Stimulated activated CD8-positive, alpha-beta memory T cell treated with anti-CD3 and anti-CD28 coated beads, Interleukin-12 subunit alpha, Interleukin-12 subunit beta, amount 100 ng/mL, for 1 hour (primary cell): ENCODE data around the gene UQCRH.
"Not testable (repeated sequence)": the region's sequence is repeated elsewhere in the genome, so short reads cannot be mapped to it uniquely, and the experiment has no call there.

Experiments
- DNase-seq: peaks from one replicate; pipeline ENCODE4 v3.0.0-alpha.2; 2020; ENCODE audit warnings: low read depth

Gene UQCRH

GRCh38 chr1:46300673-46301405, 2.7 kb upstream of the UQCRH start:
- DNase-seq = no peak

GRCh38 chr1:46301406-46301807, 2.1 kb upstream of the UQCRH start:
- no peak for DNase-seq

GRCh38 chr1:46301808-46302640, 1.5 kb upstream of the UQCRH start:
- no peak for DNase-seq

GRCh38 chr1:46302641-46303037, 859 bp upstream of the UQCRH start:
- no peak for DNase-seq

- no peak for DNase-seq
Measured at GRCh38 chr1:46303872-46304326, 401 bp downstream of the UQCRH start.

GRCh38 chr1:46306159-46306530, 2.6 kb downstream of the UQCRH start:
- DNase-seq = no peak

GRCh38 chr1:46309401-46310159, 6.1 kb downstream of the UQCRH start:
- no peak for DNase-seq

GRCh38 chr1:46310321-46310720, 6.8 kb downstream of the UQCRH start:
- no peak for DNase-seq

- DNase-seq = no peak
Measured at GRCh38 chr1:46315669-46316403, 12.3 kb downstream of the UQCRH start.

GRCh38 chr1:46317323-46317722, 13.8 kb downstream of the UQCRH start:
- DNase-seq = no peak

- DNase-seq = not testable (repeated sequence)
Measured at GRCh38 chr1:46319301-46319700, 15.8 kb downstream of the UQCRH start.

GRCh38 chr1:46319960-46320914, 16.7 kb downstream of the UQCRH start:
- DNase-seq = not testable (repeated sequence)

- not testable (repeated sequence) for DNase-seq
Measured at GRCh38 chr1:46322191-46322590, 18.7 kb downstream of the UQCRH start.

- not testable (repeated sequence) for DNase-seq
Measured at GRCh38 chr1:46325285-46326076, 22.0 kb downstream of the UQCRH start.

GRCh38 chr1:46328182-46328581, 24.7 kb downstream of the UQCRH start:
- not testable (repeated sequence) for DNase-seq

GRCh38 chr1:46329807-46330206, 26.3 kb downstream of the UQCRH start:
- DNase-seq = not testable (repeated sequence)

- DNase-seq = not testable (repeated sequence)
Measured at GRCh38 chr1:46330381-46330780, 26.9 kb downstream of the UQCRH start.

GRCh38 chr1:46331786-46332540, 28.5 kb downstream of the UQCRH start:
- DNase-seq = not testable (repeated sequence)
